Measurements from ENCODE around the gene SYT13.

GRCh38 chr11:45282081-45282480 lies 4.1 kb downstream of the SYT13 start:
- TF ChIP-seq ZBED1 (IDR thresholded peaks at IDR 0.05; ENCODE audit: borderline replicate concordance) (no peak), CEBPB (IDR thresholded peaks at IDR 0.05; ENCODE audit: borderline replicate concordance in 1 of 2, low read depth in 2 of 2, low read length in 2 of 2) (no peak), CTCF (IDR thresholded peaks at IDR 0.05 in 2 of 3, conservative IDR thresholded peaks at IDR 0.05 in 1 of 3; ENCODE audit: control insufficient read depth in 2 of 3, extremely low read depth in 1 of 3, insufficient read depth in 1 of 3, low read depth in 3 of 3, low read length in 3 of 3) (no peak), CHD1 (IDR thresholded peaks at IDR 0.05; ENCODE audit: low read depth, low read length) (no peak), BRCA1 (IDR thresholded peaks at IDR 0.05; ENCODE audit: low read depth, low read length) (no peak), EP300 (IDR thresholded peaks at IDR 0.05; ENCODE audit: borderline replicate concordance in 1 of 2, control insufficient read depth in 1 of 2, low read depth in 2 of 2, low read length in 2 of 2) (no peak), MXI1 (IDR thresholded peaks at IDR 0.05; ENCODE audit: low read depth, low read length) (no peak), SRF (IDR thresholded peaks at IDR 0.05; ENCODE audit: low read depth in 2 of 2, low read length in 2 of 2) (no peak)

Measured in GM12878 (cell line).